ENCODE data around the gene ARHGAP9. TPM values are rescaled to one million over a fixed set of nuclear protein-coding genes. Genes with fewer than 3 reads are reported as not detected.
"Not testable (repeated sequence)": the region's sequence is repeated elsewhere in the genome, so short reads cannot be mapped to it uniquely, and the experiment has no call there.

The ARHGAP9 gene
- polyA plus RNA-seq, 1 of the 3 experiments (the other 2 are of a cell fraction) = 0.66 TPM

DNA sequence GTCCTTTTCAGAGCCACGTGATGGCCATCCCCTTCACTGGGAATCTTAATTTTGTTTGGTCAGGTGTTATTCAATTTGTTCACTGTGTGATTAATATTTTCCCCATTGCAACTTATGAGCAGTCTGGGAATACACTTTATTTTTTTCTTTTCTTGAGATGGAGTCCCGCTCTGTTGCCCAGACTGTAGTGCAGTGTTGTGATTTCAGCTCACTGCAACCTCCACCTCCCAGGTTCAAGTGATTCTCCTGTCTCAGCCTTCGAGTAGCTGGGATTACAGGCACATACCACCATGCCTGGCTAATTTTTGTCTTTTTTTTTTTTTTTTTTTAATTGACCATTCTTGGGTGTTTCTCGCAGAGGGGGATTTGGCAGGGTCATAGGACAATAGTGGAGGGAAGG lies 26.9 kb upstream of the ARHGAP9 start:
- H3K27me3 ChIP-seq (ENCODE audit: insufficient read depth); H3K27ac ChIP-seq (ENCODE audit: low read depth in 2 of 2, low read length in 1 of 2); H3K4me2 ChIP-seq; H3K4me3 ChIP-seq (ENCODE audit: low read depth in 2 of 2, low read length in 1 of 2); H3K9me2 ChIP-seq; DNase-seq; H3K9me3 ChIP-seq; H4K20me1 ChIP-seq (ENCODE audit: insufficient read depth); H3K9ac ChIP-seq; H3K4me1 ChIP-seq (ENCODE audit: control insufficient read depth in 1 of 2, insufficient read depth in 2 of 2, low read depth in 1 of 2, low read length in 1 of 2); H2AFZ ChIP-seq (ENCODE audit: low read depth); H3K79me2 ChIP-seq (ENCODE audit: insufficient read depth); H3F3A ChIP-seq (replicated peaks; ENCODE audit: insufficient read depth); POLR2A ChIA-PET; CTCF ChIA-PET: not testable (repeated sequence)
- 95% methylated on average over 4 of the region's 4 CpGs for WGBS (ENCODE audit: low lambda C conversion rate)
- H3K36me3 ChIP-seq (replicated peaks in 1 of 2; ENCODE audit: control insufficient read depth in 1 of 2, insufficient read depth in 2 of 2, low read length in 1 of 2) = peaks cover 33 to 55% of the 10 kb centered on the region in 2 experiments

DNA sequence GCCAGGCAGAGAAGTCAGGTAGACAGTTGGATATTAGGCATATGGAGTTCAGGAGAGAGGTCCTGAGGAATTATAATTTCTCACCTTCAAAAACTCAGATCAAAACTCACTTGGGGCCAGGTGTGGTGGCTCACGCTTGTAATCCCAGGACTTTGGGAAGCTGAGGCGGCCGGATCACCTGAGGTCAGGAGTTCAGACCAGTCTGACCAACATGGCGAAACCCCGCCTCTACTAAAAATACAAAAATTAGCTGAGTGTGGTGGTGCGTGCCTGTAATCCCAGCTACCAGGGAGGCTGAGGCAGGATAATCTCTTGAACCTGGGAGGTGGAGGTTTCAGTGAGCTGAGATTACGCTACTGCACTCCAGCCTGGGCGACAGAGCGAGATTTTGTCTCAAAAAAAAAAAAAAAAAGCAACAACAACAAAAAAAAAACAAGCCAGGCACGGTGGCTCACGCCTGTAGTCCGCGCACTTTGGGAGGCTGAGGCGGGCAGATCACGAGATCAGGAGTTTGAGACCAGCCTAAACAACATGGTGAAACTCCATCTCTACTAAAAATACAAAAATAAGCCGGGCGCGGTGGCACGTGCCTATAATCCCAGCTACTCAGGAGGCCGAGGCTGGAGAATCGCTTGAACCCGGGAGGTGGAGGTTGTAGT lies 22.8 kb upstream of the ARHGAP9 start:
- not testable (repeated sequence) for H3K9me2 ChIP-seq; H3K27ac ChIP-seq (ENCODE audit: low read depth in 2 of 2, low read length in 1 of 2); H3K9me3 ChIP-seq; H2AFZ ChIP-seq (ENCODE audit: low read depth); H4K20me1 ChIP-seq (ENCODE audit: insufficient read depth); DNase-seq; H3K79me2 ChIP-seq (ENCODE audit: insufficient read depth); H3K27me3 ChIP-seq (ENCODE audit: insufficient read depth); H3K4me2 ChIP-seq; H3K4me1 ChIP-seq (ENCODE audit: control insufficient read depth in 1 of 2, insufficient read depth in 2 of 2, low read depth in 1 of 2, low read length in 1 of 2); H3K9ac ChIP-seq; H3F3A ChIP-seq (replicated peaks; ENCODE audit: insufficient read depth); H3K4me3 ChIP-seq (ENCODE audit: low read depth in 2 of 2, low read length in 1 of 2)
- H3K36me3 ChIP-seq (replicated peaks in 1 of 2; ENCODE audit: control insufficient read depth in 1 of 2, insufficient read depth in 2 of 2, low read length in 1 of 2) = peaks cover 48 to 82% of the 10 kb centered on the region in 2 experiments
- ChIA-PET CTCF (interaction anchor here (1.2 to 2.2 kb wide), 3 partner anchors 10 to 44 kb away, joined by 3 to 7 read pairs (median 4); no protein-coding TSS in a partner anchor), POLR2A (interaction anchor here (1.3 to 2.9 kb wide), 5 partner anchors 10 to 18 kb away, joined by 3 to 10 read pairs (median 5); partner anchors contain the start of gene DDIT3)
- WGBS (ENCODE audit: low lambda C conversion rate) = 97% methylated on average over 22 of the region's 22 CpGs

DNA sequence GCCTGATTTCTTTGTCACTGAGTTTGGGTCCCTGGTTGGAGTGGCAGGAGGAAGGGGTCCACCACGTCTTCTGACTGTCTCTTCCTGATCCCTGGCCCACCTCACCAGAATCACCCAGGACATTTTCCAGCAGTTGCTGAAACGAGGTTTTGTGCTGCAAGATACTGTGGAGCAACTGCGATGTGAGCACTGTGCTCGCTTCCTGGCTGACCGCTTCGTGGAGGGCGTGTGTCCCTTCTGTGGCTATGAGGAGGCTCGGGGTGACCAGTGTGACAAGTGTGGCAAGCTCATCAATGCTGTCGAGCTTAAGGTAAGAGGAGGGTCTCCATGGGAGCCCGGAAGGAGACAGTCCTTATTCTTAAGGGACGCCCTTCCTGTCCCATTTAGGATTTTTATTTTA lies 20.5 kb upstream of the ARHGAP9 start:
- H3K27ac ChIP-seq (ENCODE audit: low read depth in 2 of 2, low read length in 1 of 2) = no peak overlapping the region
- H3K4me1 ChIP-seq (ENCODE audit: control insufficient read depth in 1 of 2, insufficient read depth in 2 of 2, low read depth in 1 of 2, low read length in 1 of 2) = no peaks in the 10 kb centered on the region
- H3K4me2 ChIP-seq = no peak overlapping the region
- H3K9me3 ChIP-seq = no peaks in the 10 kb centered on the region
- H3K9me2 ChIP-seq = no peaks in the 10 kb centered on the region
- 97% methylated on average over 11 of the region's 11 CpGs for WGBS (ENCODE audit: low lambda C conversion rate)
- no peaks in the 10 kb centered on the region for H4K20me1 ChIP-seq (ENCODE audit: insufficient read depth)
- H3K4me3 ChIP-seq (ENCODE audit: low read depth in 2 of 2, low read length in 1 of 2) = no peak overlapping the region
- peaks cover 10% of the 10 kb centered on the region for H3F3A ChIP-seq (replicated peaks; ENCODE audit: insufficient read depth)
- H3K36me3 ChIP-seq (replicated peaks in 1 of 2; ENCODE audit: control insufficient read depth in 1 of 2, insufficient read depth in 2 of 2, low read length in 1 of 2) = peaks cover 55 to 80% of the 10 kb centered on the region in 2 experiments
- peaks cover 3% of the 10 kb centered on the region; the same call in 1 of the 2 replicates for H3K79me2 ChIP-seq (ENCODE audit: insufficient read depth)
- H3K9ac ChIP-seq = no peak overlapping the region
- ChIA-PET POLR2A (interaction anchor here (1.0 kb wide), 1 partner anchor 10 kb away, joined by 4 read pairs; no protein-coding TSS in a partner anchor), CTCF (interaction anchor here (1.4 kb wide), 2 partner anchors 17 to 41 kb away, joined by 3 to 4 read pairs; partner anchors contain the start of gene GLI1)
- no peak overlapping the region for H2AFZ ChIP-seq (ENCODE audit: low read depth)
- no peaks in the 10 kb centered on the region for H3K27me3 ChIP-seq (ENCODE audit: insufficient read depth)
- no peak for DNase-seq
- TF ChIP-seq TAF1 (IDR thresholded peaks at IDR 0.05; ENCODE audit: borderline replicate concordance, low read depth, low read length) (no peak), RXRA (IDR thresholded peaks at IDR 0.05; ENCODE audit: borderline replicate concordance, low read depth) (no peak), FOXJ3 (CRISPR knock-in tag; IDR thresholded peaks at IDR 0.05) (no peak), NRF1 (IDR thresholded peaks at IDR 0.05; ENCODE audit: low read depth, low read length) (no peak), MXI1 (IDR thresholded peaks at IDR 0.05; ENCODE audit: low read depth, low read length) (no peak), GABPA (IDR thresholded peaks at IDR 0.05; ENCODE audit: low read depth) (no peak), SIN3A (IDR thresholded peaks at IDR 0.05; ENCODE audit: borderline replicate concordance, low read depth, low read length) (no peak), YY1 (IDR thresholded peaks at IDR 0.05; ENCODE audit: low read depth) (no peak), POLR2AphosphoS5 (IDR thresholded peaks at IDR 0.05; ENCODE audit: low read depth, low read length) (no peak), CHD2 (IDR thresholded peaks at IDR 0.05; ENCODE audit: low read length, partially characterized antibody) (no peak), ELF1 (IDR thresholded peaks at IDR 0.05) (no peak), FOSL2 (IDR thresholded peaks at IDR 0.05; ENCODE audit: borderline replicate concordance, low read depth) (no peak), SMC3 (IDR thresholded peaks at IDR 0.05; ENCODE audit: low read depth, low read length) (no peak), MEF2A (IDR thresholded peaks at IDR 0.05; ENCODE audit: borderline replicate concordance, low read depth) (no peak), RAD21 (IDR thresholded peaks at IDR 0.05; ENCODE audit: low read length) (no peak), TCF12 (IDR thresholded peaks at IDR 0.05) (no peak)
- TF ChIP-seq, protein P1, sequence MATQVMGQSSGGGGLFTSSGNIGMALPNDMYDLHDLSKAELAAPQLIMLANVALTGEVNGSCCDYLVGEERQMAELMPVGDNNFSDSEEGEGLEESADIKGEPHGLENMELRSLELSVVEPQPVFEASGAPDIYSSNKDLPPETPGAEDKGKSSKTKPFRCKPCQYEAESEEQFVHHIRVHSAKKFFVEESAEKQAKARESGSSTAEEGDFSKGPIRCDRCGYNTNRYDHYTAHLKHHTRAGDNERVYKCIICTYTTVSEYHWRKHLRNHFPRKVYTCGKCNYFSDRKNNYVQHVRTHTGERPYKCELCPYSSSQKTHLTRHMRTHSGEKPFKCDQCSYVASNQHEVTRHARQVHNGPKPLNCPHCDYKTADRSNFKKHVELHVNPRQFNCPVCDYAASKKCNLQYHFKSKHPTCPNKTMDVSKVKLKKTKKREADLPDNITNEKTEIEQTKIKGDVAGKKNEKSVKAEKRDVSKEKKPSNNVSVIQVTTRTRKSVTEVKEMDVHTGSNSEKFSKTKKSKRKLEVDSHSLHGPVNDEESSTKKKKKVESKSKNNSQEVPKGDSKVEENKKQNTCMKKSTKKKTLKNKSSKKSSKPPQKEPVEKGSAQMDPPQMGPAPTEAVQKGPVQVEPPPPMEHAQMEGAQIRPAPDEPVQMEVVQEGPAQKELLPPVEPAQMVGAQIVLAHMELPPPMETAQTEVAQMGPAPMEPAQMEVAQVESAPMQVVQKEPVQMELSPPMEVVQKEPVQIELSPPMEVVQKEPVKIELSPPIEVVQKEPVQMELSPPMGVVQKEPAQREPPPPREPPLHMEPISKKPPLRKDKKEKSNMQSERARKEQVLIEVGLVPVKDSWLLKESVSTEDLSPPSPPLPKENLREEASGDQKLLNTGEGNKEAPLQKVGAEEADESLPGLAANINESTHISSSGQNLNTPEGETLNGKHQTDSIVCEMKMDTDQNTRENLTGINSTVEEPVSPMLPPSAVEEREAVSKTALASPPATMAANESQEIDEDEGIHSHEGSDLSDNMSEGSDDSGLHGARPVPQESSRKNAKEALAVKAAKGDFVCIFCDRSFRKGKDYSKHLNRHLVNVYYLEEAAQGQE (IDR thresholded peaks at IDR 0.05; ENCODE audit: low read depth, low read length) = no peak
- TF ChIP-seq, protein P2, sequence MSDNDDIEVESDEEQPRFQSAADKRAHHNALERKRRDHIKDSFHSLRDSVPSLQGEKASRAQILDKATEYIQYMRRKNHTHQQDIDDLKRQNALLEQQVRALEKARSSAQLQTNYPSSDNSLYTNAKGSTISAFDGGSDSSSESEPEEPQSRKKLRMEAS (IDR thresholded peaks at IDR 0.05; ENCODE audit: low read depth) = no peak
- TF ChIP-seq, protein P3, sequence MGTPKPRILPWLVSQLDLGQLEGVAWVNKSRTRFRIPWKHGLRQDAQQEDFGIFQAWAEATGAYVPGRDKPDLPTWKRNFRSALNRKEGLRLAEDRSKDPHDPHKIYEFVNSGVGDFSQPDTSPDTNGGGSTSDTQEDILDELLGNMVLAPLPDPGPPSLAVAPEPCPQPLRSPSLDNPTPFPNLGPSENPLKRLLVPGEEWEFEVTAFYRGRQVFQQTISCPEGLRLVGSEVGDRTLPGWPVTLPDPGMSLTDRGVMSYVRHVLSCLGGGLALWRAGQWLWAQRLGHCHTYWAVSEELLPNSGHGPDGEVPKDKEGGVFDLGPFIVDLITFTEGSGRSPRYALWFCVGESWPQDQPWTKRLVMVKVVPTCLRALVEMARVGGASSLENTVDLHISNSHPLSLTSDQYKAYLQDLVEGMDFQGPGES (IDR thresholded peaks at IDR 0.05; ENCODE audit: low read depth, low read length) = no peak

All from SK-N-SH (cell line).